Loucy (cell line): ENCODE measurements around the gene DOCK3.

ENCODE experiments used
- H2AFZ ChIP-seq: fragments of 200-600 bp; sonication (generic); 2 replicates; pipeline ENCODE4 v1.6.0; 2016; ENCODE audit warnings: antibody characterized with exemption, mild to moderate bottlenecking, low read length, moderate library complexity
- H3F3A ChIP-seq: fragments of 200-600 bp; 2 replicates; pipeline ENCODE4 v1.6.0; 2016; ENCODE audit warnings: antibody characterized with exemption, low read depth, mild to moderate bottlenecking
- H3K27me3 ChIP-seq: fragments of 200-600 bp; sonication (generic); 2 replicates; pipeline ENCODE4 v1.6.1; 2014; ENCODE audit warnings: low read length, mild to moderate bottlenecking; ENCODE audit not compliant: insufficient read depth, poor library complexity, severe bottlenecking
- H3K36me3 ChIP-seq: fragments of 200-600 bp; sonication (generic); 2 replicates; pipeline ENCODE4 v1.6.1; 2016; ENCODE audit warnings: low read length; ENCODE audit not compliant: insufficient read depth
- H3K4me1 ChIP-seq: fragments of 200-600 bp; sonication (generic); 2 replicates; pipeline ENCODE4 v1.5.1; 2014; ENCODE audit warnings: low read length, mild to moderate bottlenecking; ENCODE audit not compliant: insufficient read depth, poor library complexity, severe bottlenecking
- H3K4me2 ChIP-seq: fragments of 200-600 bp; sonication (generic); 2 replicates; pipeline ENCODE4 v1.6.0; 2014; ENCODE audit warnings: antibody characterized with exemption, low read length, low read depth, mild to moderate bottlenecking; ENCODE audit not compliant: poor library complexity, severe bottlenecking
- H3K4me3 ChIP-seq: fragments of 200-600 bp; sonication (generic); 2 replicates; pipeline ENCODE4 v1.5.1; 2014; ENCODE audit warnings: low read length, mild to moderate bottlenecking, mixed read lengths; ENCODE audit not compliant: poor library complexity, severe bottlenecking
- H3K79me2 ChIP-seq: fragments of 200-600 bp; sonication (generic); 2 replicates; pipeline ENCODE4 v1.6.1; 2014; ENCODE audit warnings: low read length; ENCODE audit not compliant: insufficient read depth
- H3K9ac ChIP-seq: fragments of 200-600 bp; sonication (generic); 2 replicates; pipeline ENCODE4 v1.6.0; 2014; ENCODE audit warnings: mild to moderate bottlenecking, low read depth, low read length, moderate library complexity; ENCODE audit not compliant: poor library complexity, severe bottlenecking
- H3K9me2 ChIP-seq: fragments of 200-600 bp; sonication (generic); replicated peaks from 2 replicates; pipeline ENCODE4 v1.6.1; 2016; ENCODE audit warnings: low read depth, low read length, mixed read lengths
- H3K9me3 ChIP-seq: fragments of 200-600 bp; sonication (generic); 2 replicates; pipeline ENCODE4 v1.6.1; 2014; ENCODE audit warnings: mild to moderate bottlenecking, antibody characterized with exemption, low read length, low read depth; ENCODE audit not compliant: insufficient read depth
- H4K20me1 ChIP-seq: fragments of 200-600 bp; sonication (generic); 2 replicates; pipeline ENCODE4 v1.6.0; 2014; ENCODE audit warnings: antibody characterized with exemption, low read length, mild to moderate bottlenecking; ENCODE audit not compliant: insufficient read depth, poor library complexity, severe bottlenecking
- CTCF ChIP-seq: fragments of 200-600 bp; sonication (generic); conservative IDR thresholded peaks from 2 replicates; pipeline ENCODE4 v1.5.1; 2014; ENCODE audit warnings: mild to moderate bottlenecking, antibody characterized with exemption, low read length
- EZH2phosphoT487 ChIP-seq: fragments of 200-600 bp; IDR thresholded peaks from 2 replicates; pipeline ENCODE4 v1.6.1; 2018; ENCODE audit warnings: antibody characterized with exemption, mild to moderate bottlenecking, moderate library complexity, borderline replicate concordance

The DOCK3 gene

GRCh38 chr3:50672656-50673055 is 2.1 kb upstream of the DOCK3 start:
- Histone ChIP-seq H3K4me1 (no peaks in the 10 kb centered on the region), H3K9me3 (no peaks in the 10 kb centered on the region), H3K27me3 (no peaks in the 10 kb centered on the region), H3K36me3 (no peaks in the 10 kb centered on the region), H2AFZ (no peak overlapping the region), H3F3A (no peaks in the 10 kb centered on the region), H3K79me2 (no peaks in the 10 kb centered on the region), H3K9me2 (no peaks in the 10 kb centered on the region), H3K4me3 (no peak overlapping the region), H4K20me1 (no peaks in the 10 kb centered on the region), H3K4me2 (no peak overlapping the region), H3K9ac (no peak overlapping the region)
- TF ChIP-seq EZH2phosphoT487 (no peak), CTCF (no peak)

- Histone ChIP-seq H3K79me2 (no peaks in the 10 kb centered on the region), H2AFZ (no peak overlapping the region), H3K9me2 (no peaks in the 10 kb centered on the region), H3K36me3 (no peaks in the 10 kb centered on the region), H3F3A (no peaks in the 10 kb centered on the region), H3K9me3 (no peaks in the 10 kb centered on the region), H4K20me1 (no peaks in the 10 kb centered on the region), H3K4me2 (no peak overlapping the region), H3K4me1 (no peaks in the 10 kb centered on the region), H3K4me3 (no peak overlapping the region), H3K9ac (no peak overlapping the region), H3K27me3 (no peaks in the 10 kb centered on the region)
- TF ChIP-seq EZH2phosphoT487 (no peak), CTCF (no peak)
Observed at GRCh38 chr3:50673931-50674330, 796 bp upstream of the DOCK3 start.

- H3K4me3 ChIP-seq: no peak overlapping the region
- TF ChIP-seq CTCF (peak; percentile 30), EZH2phosphoT487 (no peak)
- H3K9me2 ChIP-seq: no peaks in the 10 kb centered on the region
- no peaks in the 10 kb centered on the region for H3K79me2 ChIP-seq
- no peaks in the 10 kb centered on the region for H4K20me1 ChIP-seq
- H2AFZ ChIP-seq: no peak overlapping the region
- H3F3A ChIP-seq: no peaks in the 10 kb centered on the region
- no peak overlapping the region for H3K4me2 ChIP-seq
- no peaks in the 10 kb centered on the region for H3K36me3 ChIP-seq
- no peak overlapping the region for H3K9ac ChIP-seq
- no peaks in the 10 kb centered on the region for H3K4me1 ChIP-seq
- H3K9me3 ChIP-seq: no peaks in the 10 kb centered on the region
- no peaks in the 10 kb centered on the region for H3K27me3 ChIP-seq
Observed at GRCh38 chr3:50675179-50676030, 678 bp downstream of the DOCK3 start.
